Endothelial cell of umbilical vein (primary cell): ENCODE results near the gene SERPINF2. TPM values are rescaled to one million over a fixed set of nuclear protein-coding genes. Genes with fewer than 3 reads are reported as not detected.
A peak's percentile ranks its signal among the peaks of the same experiment; 100 is the strongest.

Experiments
- BruUV-seq: library from RNA; stranded (reverse); fragments of 400-500 nt; replicated peaks from 2 replicates; lab custom pipeline; 2021; lab: Mats Ljungman, UMichigan
- CTCF ChIA-PET: fragments of 300-600, 350-600 bp; sonication (Branson Sonifier 250); formaldehyde crosslinking; loops from one replicate; lab custom pipeline; 2021; ENCODE audit warnings: antibody characterized with exemption, inconsistent platforms; lab: Charles Lee
- POLR2A ChIA-PET: fragments of 300-600, 350-600 bp; sonication (Branson Sonifier 250); formaldehyde crosslinking; loops from one replicate; lab custom pipeline; 2021; ENCODE audit warnings: antibody characterized with exemption, inconsistent platforms; lab: Charles Lee
- DNase-seq: peaks from one replicate; pipeline ENCODE4 v3.0.0-alpha.2; 2011; ENCODE audit warnings: low read depth, low spot score
- FAIRE-seq: peaks from 2 replicates; lab custom pipeline; 2011; peaks lifted over from hg19 to GRCh38; lab: Jason Lieb, UNC
- H2AFZ ChIP-seq: 2 replicates; pipeline ENCODE4 v1.6.0; 2012; ENCODE audit warnings: low read depth, low read length, control low read depth, inconsistent platforms
- H3K27ac ChIP-seq: 2 replicates; pipeline ENCODE4 v1.5.1; 2011; ENCODE audit warnings: low read depth, mild to moderate bottlenecking, control low read depth, low read length, moderate library complexity; ENCODE audit not compliant: insufficient read depth
- H3K27me3 ChIP-seq, 2 experiments: 2 replicates each; pipeline versions ENCODE4 v1.6.0 to v1.6.1; 2011; ENCODE audit warnings: low read length in 2 of 2, mixed read lengths in 1 of 2; ENCODE audit not compliant: control insufficient read depth in 2 of 2, insufficient read depth in 2 of 2
- H3K36me3 ChIP-seq, 2 experiments: 2 replicates in 1 of 2; 3 replicates in 1 of 2; pipeline ENCODE4 v1.5.1; 2011; ENCODE audit warnings: low read length in 2 of 2, mild to moderate bottlenecking in 1 of 2, moderate library complexity in 1 of 2; ENCODE audit not compliant: control insufficient read depth in 2 of 2, insufficient read depth in 2 of 2; ENCODE audit errors: extremely low read depth in 1 of 2
- H3K4me1 ChIP-seq: 3 replicates; pipeline ENCODE4 v1.5.1; 2011; ENCODE audit warnings: mild to moderate bottlenecking, low read length; ENCODE audit not compliant: control insufficient read depth, insufficient read depth; ENCODE audit errors: extremely low read depth
- H3K4me2 ChIP-seq: 2 replicates; pipeline ENCODE4 v1.6.1; 2011; ENCODE audit warnings: low read length, control low read depth, mixed read lengths; ENCODE audit not compliant: insufficient read depth
- H3K4me3 ChIP-seq, 3 experiments: fragments of 200-600 bp in 1 of 3; sonication (generic), shearing (Covaris generic) in 1 of 3; replicated peaks in 1 of 3; 2 replicates each; pipeline ENCODE4 v1.5.1; 2011 to 2016; ENCODE audit warnings: control low read depth in 3 of 3, low read length in 3 of 3, mild to moderate bottlenecking in 2 of 3, inconsistent platforms in 1 of 3, low read depth in 1 of 3, moderate library complexity in 1 of 3; ENCODE audit not compliant: insufficient read depth in 1 of 3
- H3K79me2 ChIP-seq: 2 replicates; pipeline ENCODE4 v1.6.0; 2012; ENCODE audit warnings: low read length, inconsistent platforms; ENCODE audit not compliant: control insufficient read depth, insufficient read depth
- H3K9ac ChIP-seq: replicated peaks from 2 replicates; pipeline ENCODE3; 2011; ENCODE audit warnings: low read length, control low read depth; ENCODE audit not compliant: insufficient read depth; ENCODE audit errors: extremely low read depth
- H3K9me1 ChIP-seq: replicated peaks from 3 replicates; pipeline ENCODE4 v1.6.0; 2011; ENCODE audit warnings: mild to moderate bottlenecking, low read length; ENCODE audit not compliant: control insufficient read depth, insufficient read depth; ENCODE audit errors: extremely low read depth
- H3K9me3 ChIP-seq: replicated peaks from 2 replicates; pipeline ENCODE4 v1.5.1; 2012; ENCODE audit warnings: low read length, inconsistent platforms; ENCODE audit not compliant: control insufficient read depth, insufficient read depth
- H4K20me1 ChIP-seq: replicated peaks from 2 replicates; pipeline ENCODE3; 2011; ENCODE audit warnings: mild to moderate bottlenecking, low read length; ENCODE audit not compliant: control insufficient read depth, insufficient read depth; ENCODE audit errors: extremely low read depth
- CTCF ChIP-seq, 2 donors: IDR thresholded peaks; 1 replicate in 1 of 2; 2 replicates in 1 of 2; pipeline ENCODE4 v1.5.1; 2011; ENCODE audit warnings: low read length in 2 of 2, mild to moderate bottlenecking in 2 of 2, moderate library complexity in 2 of 2, control low read depth in 1 of 2, inconsistent platforms in 1 of 2, low read depth in 1 of 2; ENCODE audit not compliant: insufficient read depth in 1 of 2; ENCODE audit errors: extremely low read depth in 1 of 2
- EZH2 ChIP-seq: IDR thresholded peaks from 2 replicates; pipeline ENCODE4 v1.6.1; 2012; ENCODE audit warnings: borderline replicate concordance, low read depth, mild to moderate bottlenecking, moderate library complexity, low read length, inconsistent platforms; ENCODE audit not compliant: severe bottlenecking
- FOS ChIP-seq: IDR thresholded peaks from 2 replicates; pipeline ENCODE4 v1.6.1; 2011; ENCODE audit warnings: mild to moderate bottlenecking, low read length, moderate library complexity, borderline replicate concordance; ENCODE audit not compliant: insufficient read depth
- GATA2 ChIP-seq: IDR thresholded peaks from 2 replicates; pipeline ENCODE4 v1.7.0; 2011; ENCODE audit warnings: low read depth, mild to moderate bottlenecking, moderate library complexity, mixed read lengths, low read length; ENCODE audit not compliant: insufficient read length, insufficient read depth
- JUN ChIP-seq: IDR thresholded peaks from 2 replicates; pipeline ENCODE4 v1.6.1; 2011; ENCODE audit warnings: borderline replicate concordance, low read depth; ENCODE audit not compliant: insufficient read length, insufficient read depth
- MAX ChIP-seq: IDR thresholded peaks from 2 replicates; pipeline ENCODE4 v1.6.1; 2011; ENCODE audit not compliant: insufficient read depth, insufficient read length
- MYC ChIP-seq: IDR thresholded peaks from one replicate; pipeline ENCODE4 v1.6.1; 2011; ENCODE audit warnings: mild to moderate bottlenecking, low read depth, low read length
- POLR2A ChIP-seq: IDR thresholded peaks from 2 replicates; pipeline ENCODE4 v1.6.1; 2012; ENCODE audit warnings: low read depth, mild to moderate bottlenecking, control low read depth, low read length
- POLR2AphosphoS5 ChIP-seq: IDR thresholded peaks from 2 replicates; pipeline ENCODE4 v1.6.1; 2012; ENCODE audit warnings: low read depth, mild to moderate bottlenecking, control low read depth, low read length, moderate library complexity; ENCODE audit not compliant: insufficient read depth
- dilution Hi-C: fragments of 300-500 bp; cut with MboI; formaldehyde crosslinking; loops from one replicate; pipeline ENCODE4 v1.15.0; 2019; ENCODE audit warnings: low sequenced_read_pairs; ENCODE audit not compliant: extremely low pct_ligation_motif_present
- intact Hi-C: fragments of 100-400 bp; cut with micrococcal nuclease; formaldehyde crosslinking; loops from one replicate; pipeline ENCODE4 v1.10.0; 2022
- polyA plus RNA-seq, 4 experiments: library from polyadenylated mRNA; depleted of rRNA in 3 of 4; stranded (reverse) in 3 of 4; unstranded in 1 of 4; fragments of >200 nt; gene quantifications; 2 replicates each; pipeline versions ENCODE4 v1.2.1 to v1.2.3, GENCODE V29; 2011 to 2012; ENCODE audit warnings: missing spikeins in 1 of 4
- total RNA-seq: library from RNA; stranded (reverse); gene quantifications from 2 replicates; pipeline ENCODE4 v1.2.3, GENCODE V29; 2021

Gene SERPINF2
- total and polyA plus RNA-seq, 2 donors (not counting 3 experiments of a cell fraction or from before 2014, with no cell fraction given), result 0.03 TPM; not detected in 1

- Histone ChIP-seq H3K27me3 (no peaks in the 10 kb centered on the region), H3K27ac (no peak overlapping the region), H3K4me3 (no peak overlapping the region), H3K9me1 (no peaks in the 10 kb centered on the region), H3K9ac (no peak overlapping the region), H3K79me2 (no peaks in the 10 kb centered on the region), H3K4me1 (peaks cover 4% of the 10 kb centered on the region), H2AFZ (no peak overlapping the region), H3K4me2 (no peak overlapping the region), H4K20me1 (no peaks in the 10 kb centered on the region), H3K9me3 (no peaks in the 10 kb centered on the region), H3K36me3 (no peaks in the 10 kb centered on the region)
- ChIA-PET POLR2A (interaction anchor here (0.6 to 0.7 kb wide), 2 partner anchors 52 to 78 kb away, joined by 5 to 7 read pairs; no protein-coding TSS in a partner anchor), CTCF (interaction anchor here (0.6 to 2.4 kb wide), 3 partner anchors 14 to 44 kb away, joined by 3 to 9 read pairs (median 8); no protein-coding TSS in a partner anchor)
- intact Hi-C loops, result no loop called here
- TF ChIP-seq GATA2, result no peak
- DNase-seq (no peak), FAIRE-seq (no peak)
- BruUV-seq, result no TSS peak
- dilution Hi-C loops, result no loop called here
Observed at GRCh38 chr17:1765576-1765975, 22.9 kb downstream of the SERPINF2 start.

GRCh38 chr17:1766382-1767135 lies 23.9 kb downstream of the SERPINF2 start:
- intact Hi-C loops (no loop called here), dilution Hi-C loops (no loop called here)
- POLR2A ChIA-PET, result interaction anchor here (0.6 to 1.5 kb wide), 3 partner anchors 50 to 79 kb away, joined by 4 to 7 read pairs (median 5); no protein-coding TSS in a partner anchor
- H3K27ac ChIP-seq, result no peak overlapping the region
- no peaks in the 10 kb centered on the region for H3K27me3 ChIP-seq
- no peaks in the 10 kb centered on the region for H3K9me1 ChIP-seq
- H3K4me3 ChIP-seq, result no peak overlapping the region
- peaks cover 4% of the 10 kb centered on the region for H3K4me1 ChIP-seq
- H3K79me2 ChIP-seq, result no peaks in the 10 kb centered on the region
- H3K9me3 ChIP-seq, result no peaks in the 10 kb centered on the region
- H3K9ac ChIP-seq, result no peak overlapping the region
- H3K4me2 ChIP-seq, result no peak overlapping the region
- TF ChIP-seq FOS, result no peak
- no peak for TF ChIP-seq CTCF (IDR thresholded peaks at IDR 0.05; ENCODE audit: extremely low read depth in 1 of 2, insufficient read depth in 1 of 2, low read depth in 1 of 2, low read length in 2 of 2)
- no peak for TF ChIP-seq POLR2A
- TF ChIP-seq GATA2, result no peak
- no peak for TF ChIP-seq POLR2AphosphoS5
- no peak for TF ChIP-seq MYC
- TF ChIP-seq EZH2, result no peak
- TF ChIP-seq JUN, result no peak
- TF ChIP-seq MAX, result no peak
- CTCF ChIA-PET, result interaction anchor here (0.6 to 2.4 kb wide), 2 partner anchors 13 to 43 kb away, joined by 3 to 8 read pairs; no protein-coding TSS in a partner anchor
- H4K20me1 ChIP-seq, result no peaks in the 10 kb centered on the region
- peak overlapping the region; percentile 38 for H2AFZ ChIP-seq
- FAIRE-seq (no peak), DNase-seq (no peak)
- no TSS peak for BruUV-seq
- H3K36me3 ChIP-seq, result no peaks in the 10 kb centered on the region
